GM12891 (cell line): ENCODE data around the gene GPR18.

Experiments
- POLR2A ChIP-seq: IDR thresholded peaks from 2 replicates; pipeline ENCODE4 v1.6.1; 2011; ENCODE audit warnings: low read depth, low read length, control low read depth
- POLR2AphosphoS5 ChIP-seq: IDR thresholded peaks from 2 replicates; pipeline ENCODE4 v1.6.1; 2011; ENCODE audit warnings: low read depth, low read length, control low read depth
- SPI1 ChIP-seq: IDR thresholded peaks from 2 replicates; pipeline ENCODE4 v1.6.1; 2011; ENCODE audit warnings: low read depth, low read length, control low read depth
- TAF1 ChIP-seq: IDR thresholded peaks from 2 replicates; pipeline ENCODE4 v1.6.1; 2011; ENCODE audit warnings: low read depth, low read length, control low read depth

DNA sequence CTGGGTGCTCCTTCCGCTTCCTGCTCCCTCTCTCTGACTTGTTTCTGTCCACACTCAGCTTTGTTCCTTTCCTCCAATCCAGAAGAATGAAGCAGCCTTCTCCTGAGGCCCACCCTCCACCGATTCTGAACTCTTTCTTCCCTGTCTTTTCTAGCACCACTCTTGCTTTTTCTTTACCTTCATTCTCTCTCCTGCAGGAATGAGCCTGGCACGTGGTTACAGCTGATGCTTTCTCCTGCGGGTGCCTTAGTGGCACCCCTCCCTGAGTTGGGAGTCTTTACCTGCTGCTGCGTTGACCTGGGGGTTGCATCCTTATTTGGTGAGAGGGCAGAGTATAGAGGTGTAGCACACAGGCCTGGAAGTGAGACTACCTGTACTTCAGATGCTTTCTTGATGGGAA, 51.3 kb downstream of the GPR18 start:
- TF ChIP-seq POLR2A, result no peak
- TF ChIP-seq POLR2AphosphoS5, result no peak
- no peak for TF ChIP-seq TAF1
- TF ChIP-seq SPI1, result no peak
